ENCODE measurements around the gene MCRIP1. TPM values are rescaled to one million over a fixed set of nuclear protein-coding genes. Genes with fewer than 3 reads are reported as not detected.

The MCRIP1 gene
- total and polyA plus RNA-seq, 2 of the 4 experiments (the other 2 are of a cell fraction) = 56.5 to 164 TPM

GRCh38 chr17:81842725-81843504 is 9.8 kb upstream of the MCRIP1 start:
- no peak overlapping the region for H2BK15ac ChIP-seq (ENCODE audit: low read depth, low read length)
- dilution Hi-C loops (cut with HindIII; ENCODE audit: low sequenced_read_pairs, unreplicated experiment) = no loop called here
- no peak overlapping the region for H4K91ac ChIP-seq (ENCODE audit: insufficient read depth, low read depth, low read length)
- H3K27ac ChIP-seq (ENCODE audit: insufficient read depth, low read length) = no peak overlapping the region
- H4K20me1 ChIP-seq (ENCODE audit: insufficient read depth, low read length) = peaks cover 43% of the 10 kb centered on the region
- H3K4me2 ChIP-seq (ENCODE audit: low read depth, low read length) = no peak overlapping the region
- H3K4ac ChIP-seq (ENCODE audit: low read depth, low read length) = no peak overlapping the region
- ChIA-PET CTCF (no interaction called here), POLR2A (ENCODE audit: unreplicated experiment) (no interaction called here)
- H3K14ac ChIP-seq (replicated peaks; ENCODE audit: low read depth, low read length) = no peak overlapping the region
- H2AK5ac ChIP-seq (ENCODE audit: low read depth, low read length) = no peak overlapping the region
- peaks cover 53% of the 10 kb centered on the region for H3K36me3 ChIP-seq (ENCODE audit: control insufficient read depth, insufficient read depth, low read length)
- DNase-seq (no peak), ATAC-seq (ENCODE audit: low read depth) (peak; percentile 33; the same call in 1 of the 2 replicates)
- in situ Hi-C loops (cut with MboI; ENCODE audit: low sequenced_read_pairs) = no loop called here
- no peak overlapping the region for H2BK20ac ChIP-seq (ENCODE audit: low read depth, low read length)
- H3K9me1 ChIP-seq (ENCODE audit: insufficient read depth, low read length) = 0 out of 2 replicates have a peak, but pooled peaks cover under 1% of the 10 kb centered on the region
- H4K8ac ChIP-seq (ENCODE audit: low read depth in 2 of 2, low read length in 2 of 2) = no peak overlapping the region
- no peak overlapping the region for H3K56ac ChIP-seq (ENCODE audit: extremely low read depth, insufficient read depth, low read length)
- no peaks in the 10 kb centered on the region for H3K9me3 ChIP-seq (ENCODE audit: control insufficient read depth, insufficient read depth, low read length)
- H3K4me3 ChIP-seq (ENCODE audit: insufficient read depth, low read depth, low read length) = no peak overlapping the region
- H3K9ac ChIP-seq (ENCODE audit: low read depth, low read length) = no peak overlapping the region
- H3K79me1 ChIP-seq (ENCODE audit: low read depth in 1 of 2, low read length in 2 of 2) = peaks cover 4 to 26% of the 10 kb centered on the region in 2 experiments; a peak in 3 of 4 replicates
- no peak overlapping the region for H4K5ac ChIP-seq (ENCODE audit: low read depth, low read length)
- H2BK5ac ChIP-seq (ENCODE audit: low read depth, low read length, poor library complexity, severe bottlenecking) = no peak overlapping the region
- H3K18ac ChIP-seq (ENCODE audit: low read depth, low read length) = no peak overlapping the region
- H3K4me1 ChIP-seq (ENCODE audit: control insufficient read depth, insufficient read depth, low read length) = no peaks in the 10 kb centered on the region
- no peak overlapping the region for H2BK120ac ChIP-seq (ENCODE audit: low read depth, low read length)
- TF ChIP-seq POLR2A (IDR thresholded peaks at IDR 0.05; ENCODE audit: low read depth, low read length) = 0 out of 2 replicates have a peak, but pooled peaks have one; percentile 6
- TF ChIP-seq CEBPB (IDR thresholded peaks at IDR 0.05; ENCODE audit: low read depth, low read length) = peak; percentile 57
- no peak for TF ChIP-seq FOS (IDR thresholded peaks at IDR 0.05; ENCODE audit: low read depth, low read length)
- TF ChIP-seq BHLHE40 (IDR thresholded peaks at IDR 0.05; ENCODE audit: low read depth, low read length) = no peak
- H3K23ac ChIP-seq (ENCODE audit: low read depth, low read length) = no peak overlapping the region
- BruUV-seq (replicated peaks) = no TSS peak
- H2AK9ac ChIP-seq (replicated peaks; ENCODE audit: low read depth, low read length, poor library complexity) = no peak overlapping the region
- whole genome bisulfite sequencing, 2 experiments (ENCODE audit: extremely low coverage in 2 of 2, insufficient read length in 1 of 2) = 89% methylated on average over 7 of the region's 21 CpGs; no CpG with 5 or more reads in 1 of the 2 experiments
- no peaks in the 10 kb centered on the region for H3K27me3 ChIP-seq (ENCODE audit: control insufficient read depth, insufficient read depth, low read length)
- H2AFZ ChIP-seq (replicated peaks; ENCODE audit: low read length, poor library complexity) = no peak overlapping the region
- intact Hi-C loops (cut with micrococcal nuclease) = no loop called here
